ENCODE measurements around the gene COL1A1. TPM values are rescaled to one million over a fixed set of nuclear protein-coding genes. Genes with fewer than 3 reads are reported as not detected.

Gene COL1A1
- total RNA-seq, 1 experiment from 2014 or later = 20.7 TPM

- H3K4me2 ChIP-seq = no peak within 1 kb of the TSS
- peaks cover 23% of the 10 kb centered on the region; the same call in 1 of the 2 replicates for H3F3A ChIP-seq (ENCODE audit: insufficient read depth, low read depth)
- H3K9me3 ChIP-seq (ENCODE audit: insufficient read depth, low read depth) = no peaks in the 10 kb centered on the region
- H3K79me2 ChIP-seq (ENCODE audit: low read depth) = no peaks in the 10 kb centered on the region
- POLR2A ChIA-PET (ENCODE audit: unreplicated experiment) = no interaction called here
- H4K20me1 ChIP-seq (ENCODE audit: insufficient read depth) = no peaks in the 10 kb centered on the region
- BruUV-seq (replicated peaks) = no TSS peak
- H3K36me3 ChIP-seq (ENCODE audit: low read depth) = no peaks in the 10 kb centered on the region
- H3K9me2 ChIP-seq (ENCODE audit: insufficient read depth) = no peaks in the 10 kb centered on the region
- no peak for TF ChIP-seq CTCF (conservative IDR thresholded peaks at IDR 0.05)
- TF ChIP-seq EZH2 (IDR thresholded peaks at IDR 0.05; ENCODE audit: low read depth) = no peak
- H3K27me3 ChIP-seq (ENCODE audit: insufficient read depth, low read depth) = no peaks in the 10 kb centered on the region
- peaks cover 15% of the 10 kb centered on the region for H3K4me1 ChIP-seq (replicated peaks; ENCODE audit: insufficient read depth)
- CTCF ChIA-PET = interaction anchor here (0.6 kb wide), 1 partner anchor 78 kb away, joined by 7 read pairs; no protein-coding TSS in a partner anchor
- intact Hi-C loops (cut with micrococcal nuclease; ENCODE audit: unreplicated experiment) = no loop called here
- DNase-seq = no peak
- H3K27ac ChIP-seq = no peak within 1 kb of the TSS
- H2AFZ ChIP-seq = no peak within 1 kb of the TSS
- H3K4me3 ChIP-seq = no peak within 1 kb of the TSS
These were observed 35.4 kb downstream of the COL1A1 start, which contains the start of gene SGCA for GRCh38 chr17:50165867-50166517. TSS of gene SGCA (plus strand) at chr17:50166005. CDS start at chr17:50166041, 36 bp downstream.

- TF ChIP-seq CTCF (conservative IDR thresholded peaks at IDR 0.05) (no peak), EZH2 (IDR thresholded peaks at IDR 0.05; ENCODE audit: low read depth) (no peak)
- no peak overlapping the region for H3K27ac ChIP-seq
- no peak for DNase-seq
- ChIA-PET CTCF (interaction anchor here (0.6 kb wide), 1 partner anchor 77 kb away, joined by 7 read pairs; no protein-coding TSS in a partner anchor), POLR2A (ENCODE audit: unreplicated experiment) (no interaction called here)
- no peaks in the 10 kb centered on the region for H4K20me1 ChIP-seq (ENCODE audit: insufficient read depth)
- no TSS peak for BruUV-seq (replicated peaks)
- H3K79me2 ChIP-seq (ENCODE audit: low read depth) = no peaks in the 10 kb centered on the region
- H3K4me1 ChIP-seq (replicated peaks; ENCODE audit: insufficient read depth) = peaks cover 15% of the 10 kb centered on the region
- no peak overlapping the region for H3K4me3 ChIP-seq
- H3K4me2 ChIP-seq = no peak overlapping the region
- no peak overlapping the region for H2AFZ ChIP-seq
- no peaks in the 10 kb centered on the region for H3K36me3 ChIP-seq (ENCODE audit: low read depth)
- no peaks in the 10 kb centered on the region for H3K9me3 ChIP-seq (ENCODE audit: insufficient read depth, low read depth)
- no peaks in the 10 kb centered on the region for H3K9me2 ChIP-seq (ENCODE audit: insufficient read depth)
- no peaks in the 10 kb centered on the region for H3K27me3 ChIP-seq (ENCODE audit: insufficient read depth, low read depth)
- intact Hi-C loops (cut with micrococcal nuclease; ENCODE audit: unreplicated experiment) = no loop called here
- peaks cover 20% of the 10 kb centered on the region; the same call in 1 of the 2 replicates for H3F3A ChIP-seq (ENCODE audit: insufficient read depth, low read depth)
These were observed 36.0 kb downstream of the COL1A1 start for GRCh38 chr17:50165466-50165865.

- H3K4me1 ChIP-seq (replicated peaks; ENCODE audit: insufficient read depth) = peaks cover 11% of the 10 kb centered on the region
- H3F3A ChIP-seq (ENCODE audit: insufficient read depth, low read depth) = peaks cover 16% of the 10 kb centered on the region; the same call in 1 of the 2 replicates
- no peak for TF ChIP-seq CTCF (conservative IDR thresholded peaks at IDR 0.05)
- ChIA-PET POLR2A (ENCODE audit: unreplicated experiment) (no interaction called here), CTCF (interaction anchor here (0.6 kb wide), 1 partner anchor 77 kb away, joined by 7 read pairs; no protein-coding TSS in a partner anchor)
- no peaks in the 10 kb centered on the region for H3K36me3 ChIP-seq (ENCODE audit: low read depth)
- H3K9me2 ChIP-seq (ENCODE audit: insufficient read depth) = no peaks in the 10 kb centered on the region
- BruUV-seq (replicated peaks) = no TSS peak
- H3K4me3 ChIP-seq = no peak overlapping the region
- no peak overlapping the region for H3K27ac ChIP-seq
- H3K27me3 ChIP-seq (ENCODE audit: insufficient read depth, low read depth) = no peaks in the 10 kb centered on the region
- no peak overlapping the region for H3K4me2 ChIP-seq
- H3K9me3 ChIP-seq (ENCODE audit: insufficient read depth, low read depth) = no peaks in the 10 kb centered on the region
- DNase-seq = no peak
- no peaks in the 10 kb centered on the region for H4K20me1 ChIP-seq (ENCODE audit: insufficient read depth)
- H2AFZ ChIP-seq = no peak overlapping the region
- H3K79me2 ChIP-seq (ENCODE audit: low read depth) = no peaks in the 10 kb centered on the region
- intact Hi-C loops (cut with micrococcal nuclease; ENCODE audit: unreplicated experiment) = no loop called here
These were observed 36.4 kb downstream of the COL1A1 start for GRCh38 chr17:50165066-50165465.
